SK-N-SH (cell line): ENCODE measurements around the gene PAM16. TPM values are rescaled to one million over a fixed set of nuclear protein-coding genes. Genes with fewer than 3 reads are reported as not detected.

Experiments used
- CTCF ChIA-PET: fragments of 300-600, 350-600 bp; formaldehyde crosslinking; extraction: SDS; loops from one replicate; lab custom pipeline; 2021; lab: Yijun Ruan, JAX
- POLR2A ChIA-PET: fragments of 350-600 bp; sonication (Branson Sonifier 250); formaldehyde crosslinking; extraction: SDS; loops from one replicate; lab custom pipeline; 2020; ENCODE audit warnings: antibody characterized with exemption, inconsistent platforms; lab: Yijun Ruan, JAX
- DNase-seq: peaks from one replicate; pipeline ENCODE4 v3.0.0; 2012
- H2AFZ ChIP-seq: fragments of 200-600 bp; sonication (generic); 2 replicates; pipeline ENCODE4 v1.8.1; 2016; ENCODE audit warnings: antibody characterized with exemption, mild to moderate bottlenecking, low read depth
- H3F3A ChIP-seq: fragments of 200-600 bp; sonication (generic); replicated peaks from 2 replicates; pipeline ENCODE3; 2016; ENCODE audit warnings: antibody characterized with exemption, mild to moderate bottlenecking; ENCODE audit not compliant: insufficient read depth
- H3K27ac ChIP-seq, 2 experiments: fragments of 200-500 bp in 1 of 2; fragments of 200-600 bp in 1 of 2; sonication (Bioruptor generic) in 1 of 2; sonication (generic), shearing (Covaris generic) in 1 of 2; 2 replicates each; pipeline versions ENCODE4 v1.5.1 to v1.6.1; 2014 to 2016; ENCODE audit warnings: low read depth in 2 of 2, inconsistent platforms in 1 of 2, low read length in 1 of 2, mild to moderate bottlenecking in 1 of 2, mixed read lengths in 1 of 2
- H3K27me3 ChIP-seq: fragments of 200-600 bp; sonication (generic), shearing (Covaris generic); 2 replicates; pipeline ENCODE4 v1.6.1; 2016; ENCODE audit warnings: mixed run types; ENCODE audit not compliant: insufficient read depth
- H3K36me3 ChIP-seq, 2 experiments: fragments of 200-500 bp in 1 of 2; fragments of 200-600 bp in 1 of 2; sonication (Bioruptor generic) in 1 of 2; sonication (generic) in 1 of 2; replicated peaks in 1 of 2; 2 replicates each; pipeline versions ENCODE3 to v1.5.1; 2014 to 2016; ENCODE audit warnings: low read length in 1 of 2, mild to moderate bottlenecking in 1 of 2; ENCODE audit not compliant: insufficient read depth in 2 of 2, control insufficient read depth in 1 of 2
- H3K4me1 ChIP-seq, 2 experiments: fragments of 200-500 bp in 1 of 2; fragments of 200-600 bp in 1 of 2; sonication (Bioruptor generic) in 1 of 2; sonication (generic), shearing (Covaris generic) in 1 of 2; 2 replicates each; pipeline versions ENCODE4 v1.5.1 to v1.6.1; 2014 to 2016; ENCODE audit warnings: low read depth in 1 of 2, low read length in 1 of 2, mixed run types in 1 of 2; ENCODE audit not compliant: insufficient read depth in 2 of 2, control insufficient read depth in 1 of 2
- H3K4me2 ChIP-seq: fragments of 200-600 bp; sonication (generic), shearing (Covaris generic); 2 replicates; pipeline ENCODE4 v1.6.1; 2017; ENCODE audit warnings: mixed run types
- H3K4me3 ChIP-seq, 2 experiments: fragments of 200-500 bp in 1 of 2; fragments of 200-600 bp in 1 of 2; sonication (Bioruptor generic) in 1 of 2; sonication (generic), shearing (Covaris generic) in 1 of 2; 2 replicates each; pipeline versions ENCODE4 v1.5.1 to v1.8.1; 2014 to 2016; ENCODE audit warnings: low read depth in 2 of 2, inconsistent platforms in 1 of 2, low read length in 1 of 2, mild to moderate bottlenecking in 1 of 2, mixed read lengths in 1 of 2, moderate library complexity in 1 of 2
- H3K79me2 ChIP-seq: fragments of 200-600 bp; sonication (generic); 2 replicates; pipeline ENCODE4 v1.8.1; 2017; ENCODE audit warnings: mild to moderate bottlenecking; ENCODE audit not compliant: insufficient read depth
- H3K9ac ChIP-seq: fragments of 200-600 bp; sonication (generic); 2 replicates; pipeline ENCODE4 v1.6.1; 2017; ENCODE audit warnings: mixed run types
- H3K9me2 ChIP-seq: fragments of 200-600 bp; sonication (generic); 2 replicates; pipeline ENCODE4 v1.6.1; 2017; ENCODE audit warnings: mixed run types
- H3K9me3 ChIP-seq: fragments of 200-600 bp; sonication (generic); 2 replicates; pipeline ENCODE4 v1.6.1; 2017; ENCODE audit warnings: mixed run types, mild to moderate bottlenecking, moderate library complexity
- H4K20me1 ChIP-seq: fragments of 200-600 bp; sonication (generic); 2 replicates; pipeline ENCODE4 v1.6.1; 2017; ENCODE audit warnings: mild to moderate bottlenecking, mixed run types; ENCODE audit not compliant: insufficient read depth
- EP300 ChIP-seq, 2 experiments: IDR thresholded peaks; 2 replicates each; pipeline versions ENCODE4 v1.4.0 to v1.6.1; 2012; ENCODE audit warnings: borderline replicate concordance in 1 of 2, low read depth in 1 of 2, low read length in 1 of 2
- FOXM1 ChIP-seq: IDR thresholded peaks from 2 replicates; pipeline ENCODE4 v1.4.0; 2012; ENCODE audit warnings: low read depth, mild to moderate bottlenecking
- GATA2 ChIP-seq: sonication (generic); formaldehyde crosslinking; IDR thresholded peaks from 2 replicates; pipeline ENCODE4 v1.5.0; 2020; ENCODE audit warnings: mild to moderate bottlenecking, missing genetic modification reagents
- NFIC ChIP-seq: IDR thresholded peaks from 2 replicates; pipeline ENCODE4 v1.4.0; 2012; ENCODE audit warnings: borderline replicate concordance
- RFX5 ChIP-seq: IDR thresholded peaks from 2 replicates; pipeline ENCODE4 v1.6.1; 2012; ENCODE audit warnings: mild to moderate bottlenecking, improper control_type of control experiment, low read length
- SIN3A ChIP-seq: IDR thresholded peaks from 2 replicates; pipeline ENCODE4 v1.6.1; 2012; ENCODE audit warnings: low read depth, mild to moderate bottlenecking, low read length, moderate library complexity, borderline replicate concordance
- WGBS: methylation state at CpG from one replicate; pipeline ENCODE4 v1.1.6; 2017; ENCODE audit warnings: low lambda C conversion rate; 5-methylcytosine and 5-hydroxymethylcytosine counted together
- polyA plus RNA-seq, 3 experiments: library from polyadenylated mRNA; depleted of rRNA; stranded (reverse); fragments of >200 nt; gene quantifications; 2 replicates each; pipeline ENCODE4 v1.2.3, GENCODE V29; 2012
- TF ChIP-seq, protein P1 (sequence below): fragments of 200-600 bp; sonication (generic); IDR thresholded peaks from 2 replicates; pipeline ENCODE4 v1.6.1; 2017; ENCODE audit warnings: antibody characterized with exemption, mild to moderate bottlenecking, moderate library complexity
- TF ChIP-seq, protein P2 (sequence below): IDR thresholded peaks from 2 replicates; pipeline ENCODE4 v1.4.0; 2012; ENCODE audit warnings: low read depth, borderline replicate concordance
- TF ChIP-seq, protein P3 (sequence below): IDR thresholded peaks from 2 replicates; pipeline ENCODE4 v1.6.1; 2012; ENCODE audit warnings: mild to moderate bottlenecking, low read depth, low read length, moderate library complexity
- TF ChIP-seq, protein P4 (sequence below): IDR thresholded peaks from 2 replicates; pipeline ENCODE4 v1.4.0; 2012; ENCODE audit warnings: low read depth

PAM16 gene
- polyA plus RNA-seq, 1 of the 3 experiments (the other 2 are of a cell fraction) = 96.4 TPM

DNA sequence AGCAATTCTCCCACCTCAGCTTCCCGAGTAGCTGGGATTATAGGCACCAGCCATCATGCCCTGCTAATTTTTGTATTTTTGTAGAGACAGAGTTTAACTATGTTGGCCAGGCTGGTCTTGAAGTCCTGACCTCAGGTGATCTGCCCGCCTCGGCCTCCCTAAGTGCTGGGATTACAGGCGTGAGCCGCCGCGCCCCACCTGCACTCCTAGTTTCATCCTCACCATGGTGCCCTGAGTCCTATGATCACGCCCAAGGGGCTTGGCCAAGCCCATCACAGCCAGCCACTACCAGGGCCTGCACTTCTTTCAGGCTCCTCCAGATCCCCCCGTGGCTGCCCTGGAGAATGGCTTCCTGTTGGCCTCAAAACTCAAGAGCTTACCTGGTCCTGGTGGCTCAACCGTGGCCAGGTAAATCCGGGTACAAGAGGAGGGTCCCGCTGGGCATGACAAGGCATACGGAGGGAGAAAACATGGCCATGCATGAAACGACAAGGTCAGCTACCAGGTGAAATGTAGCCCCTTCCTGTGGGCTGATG lies 57.9 kb downstream of the PAM16 start:
- H2AFZ ChIP-seq = no peak overlapping the region
- peak overlapping the region; percentile 80 for H3K4me2 ChIP-seq
- H3F3A ChIP-seq = no peaks in the 10 kb centered on the region
- H3K27me3 ChIP-seq = no peaks in the 10 kb centered on the region
- no peaks in the 10 kb centered on the region for H3K79me2 ChIP-seq
- no peaks in the 10 kb centered on the region for H3K9me2 ChIP-seq
- no peak overlapping the region; a peak in 1 of 4 replicates for H3K4me3 ChIP-seq
- H3K36me3 ChIP-seq = no peaks in the 10 kb centered on the region
- H3K9me3 ChIP-seq = no peaks in the 10 kb centered on the region
- no peak overlapping the region for H3K9ac ChIP-seq
- H4K20me1 ChIP-seq = no peaks in the 10 kb centered on the region
- WGBS = 70% methylated on average over 11 of the region's 14 CpGs
- DNase-seq = no peak
- peaks cover 6 to 21% of the 10 kb centered on the region in 2 experiments; a peak in 2 of 4 replicates for H3K4me1 ChIP-seq
- POLR2A ChIA-PET = interaction anchor here (1.0 to 2.0 kb wide), 5 partner anchors 10 to 36 kb away, joined by 4 to 21 read pairs (median 10); partner anchors contain the start of genes GLIS2 and TFAP4
- TF ChIP-seq, protein P1, sequence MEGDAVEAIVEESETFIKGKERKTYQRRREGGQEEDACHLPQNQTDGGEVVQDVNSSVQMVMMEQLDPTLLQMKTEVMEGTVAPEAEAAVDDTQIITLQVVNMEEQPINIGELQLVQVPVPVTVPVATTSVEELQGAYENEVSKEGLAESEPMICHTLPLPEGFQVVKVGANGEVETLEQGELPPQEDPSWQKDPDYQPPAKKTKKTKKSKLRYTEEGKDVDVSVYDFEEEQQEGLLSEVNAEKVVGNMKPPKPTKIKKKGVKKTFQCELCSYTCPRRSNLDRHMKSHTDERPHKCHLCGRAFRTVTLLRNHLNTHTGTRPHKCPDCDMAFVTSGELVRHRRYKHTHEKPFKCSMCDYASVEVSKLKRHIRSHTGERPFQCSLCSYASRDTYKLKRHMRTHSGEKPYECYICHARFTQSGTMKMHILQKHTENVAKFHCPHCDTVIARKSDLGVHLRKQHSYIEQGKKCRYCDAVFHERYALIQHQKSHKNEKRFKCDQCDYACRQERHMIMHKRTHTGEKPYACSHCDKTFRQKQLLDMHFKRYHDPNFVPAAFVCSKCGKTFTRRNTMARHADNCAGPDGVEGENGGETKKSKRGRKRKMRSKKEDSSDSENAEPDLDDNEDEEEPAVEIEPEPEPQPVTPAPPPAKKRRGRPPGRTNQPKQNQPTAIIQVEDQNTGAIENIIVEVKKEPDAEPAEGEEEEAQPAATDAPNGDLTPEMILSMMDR = no peak
- TF ChIP-seq SIN3A (no peak), RFX5 (no peak), NFIC (no peak), EP300 (IDR thresholded peaks at IDR 0.05; ENCODE audit: borderline replicate concordance in 1 of 2, low read depth in 1 of 2, low read length in 1 of 2) (no peak), GATA2 (CRISPR knock-in tag) (no peak), FOXM1 (no peak)
- TF ChIP-seq, protein P2, sequence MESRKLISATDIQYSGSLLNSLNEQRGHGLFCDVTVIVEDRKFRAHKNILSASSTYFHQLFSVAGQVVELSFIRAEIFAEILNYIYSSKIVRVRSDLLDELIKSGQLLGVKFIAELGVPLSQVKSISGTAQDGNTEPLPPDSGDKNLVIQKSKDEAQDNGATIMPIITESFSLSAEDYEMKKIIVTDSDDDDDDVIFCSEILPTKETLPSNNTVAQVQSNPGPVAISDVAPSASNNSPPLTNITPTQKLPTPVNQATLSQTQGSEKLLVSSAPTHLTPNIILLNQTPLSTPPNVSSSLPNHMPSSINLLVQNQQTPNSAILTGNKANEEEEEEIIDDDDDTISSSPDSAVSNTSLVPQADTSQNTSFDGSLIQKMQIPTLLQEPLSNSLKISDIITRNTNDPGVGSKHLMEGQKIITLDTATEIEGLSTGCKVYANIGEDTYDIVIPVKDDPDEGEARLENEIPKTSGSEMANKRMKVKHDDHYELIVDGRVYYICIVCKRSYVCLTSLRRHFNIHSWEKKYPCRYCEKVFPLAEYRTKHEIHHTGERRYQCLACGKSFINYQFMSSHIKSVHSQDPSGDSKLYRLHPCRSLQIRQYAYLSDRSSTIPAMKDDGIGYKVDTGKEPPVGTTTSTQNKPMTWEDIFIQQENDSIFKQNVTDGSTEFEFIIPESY = no peak
- TF ChIP-seq, protein P3, sequence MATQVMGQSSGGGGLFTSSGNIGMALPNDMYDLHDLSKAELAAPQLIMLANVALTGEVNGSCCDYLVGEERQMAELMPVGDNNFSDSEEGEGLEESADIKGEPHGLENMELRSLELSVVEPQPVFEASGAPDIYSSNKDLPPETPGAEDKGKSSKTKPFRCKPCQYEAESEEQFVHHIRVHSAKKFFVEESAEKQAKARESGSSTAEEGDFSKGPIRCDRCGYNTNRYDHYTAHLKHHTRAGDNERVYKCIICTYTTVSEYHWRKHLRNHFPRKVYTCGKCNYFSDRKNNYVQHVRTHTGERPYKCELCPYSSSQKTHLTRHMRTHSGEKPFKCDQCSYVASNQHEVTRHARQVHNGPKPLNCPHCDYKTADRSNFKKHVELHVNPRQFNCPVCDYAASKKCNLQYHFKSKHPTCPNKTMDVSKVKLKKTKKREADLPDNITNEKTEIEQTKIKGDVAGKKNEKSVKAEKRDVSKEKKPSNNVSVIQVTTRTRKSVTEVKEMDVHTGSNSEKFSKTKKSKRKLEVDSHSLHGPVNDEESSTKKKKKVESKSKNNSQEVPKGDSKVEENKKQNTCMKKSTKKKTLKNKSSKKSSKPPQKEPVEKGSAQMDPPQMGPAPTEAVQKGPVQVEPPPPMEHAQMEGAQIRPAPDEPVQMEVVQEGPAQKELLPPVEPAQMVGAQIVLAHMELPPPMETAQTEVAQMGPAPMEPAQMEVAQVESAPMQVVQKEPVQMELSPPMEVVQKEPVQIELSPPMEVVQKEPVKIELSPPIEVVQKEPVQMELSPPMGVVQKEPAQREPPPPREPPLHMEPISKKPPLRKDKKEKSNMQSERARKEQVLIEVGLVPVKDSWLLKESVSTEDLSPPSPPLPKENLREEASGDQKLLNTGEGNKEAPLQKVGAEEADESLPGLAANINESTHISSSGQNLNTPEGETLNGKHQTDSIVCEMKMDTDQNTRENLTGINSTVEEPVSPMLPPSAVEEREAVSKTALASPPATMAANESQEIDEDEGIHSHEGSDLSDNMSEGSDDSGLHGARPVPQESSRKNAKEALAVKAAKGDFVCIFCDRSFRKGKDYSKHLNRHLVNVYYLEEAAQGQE = no peak
- TF ChIP-seq, protein P4, sequence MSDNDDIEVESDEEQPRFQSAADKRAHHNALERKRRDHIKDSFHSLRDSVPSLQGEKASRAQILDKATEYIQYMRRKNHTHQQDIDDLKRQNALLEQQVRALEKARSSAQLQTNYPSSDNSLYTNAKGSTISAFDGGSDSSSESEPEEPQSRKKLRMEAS = no peak
- peak overlapping the region; percentile 60 to 87; a peak in 3 of 4 replicates for H3K27ac ChIP-seq
- CTCF ChIA-PET = interaction anchor here (0.9 to 14.5 kb wide), 12 partner anchors 9 to 109 kb away, joined by 3 to 281 read pairs (median 4); partner anchors contain the start of genes GLIS2 and TFAP4
